PC-3 (cell line): Measurements from ENCODE around the gene TPCN2.

Source experiments
- EZH2phosphoT487 ChIP-seq: fragments of 300-600 bp; sonication (generic); IDR thresholded peaks from 2 replicates; pipeline ENCODE4 v1.6.1; 2018; ENCODE audit warnings: mild to moderate bottlenecking, antibody characterized with exemption, low read length, borderline replicate concordance
- TF ChIP-seq, protein P1 (sequence below): fragments of 300-600 bp; sonication (generic); conservative IDR thresholded peaks from 2 replicates; pipeline ENCODE4 v1.5.1; 2017; ENCODE audit warnings: antibody characterized with exemption, low read depth, mild to moderate bottlenecking, low read length

DNA sequence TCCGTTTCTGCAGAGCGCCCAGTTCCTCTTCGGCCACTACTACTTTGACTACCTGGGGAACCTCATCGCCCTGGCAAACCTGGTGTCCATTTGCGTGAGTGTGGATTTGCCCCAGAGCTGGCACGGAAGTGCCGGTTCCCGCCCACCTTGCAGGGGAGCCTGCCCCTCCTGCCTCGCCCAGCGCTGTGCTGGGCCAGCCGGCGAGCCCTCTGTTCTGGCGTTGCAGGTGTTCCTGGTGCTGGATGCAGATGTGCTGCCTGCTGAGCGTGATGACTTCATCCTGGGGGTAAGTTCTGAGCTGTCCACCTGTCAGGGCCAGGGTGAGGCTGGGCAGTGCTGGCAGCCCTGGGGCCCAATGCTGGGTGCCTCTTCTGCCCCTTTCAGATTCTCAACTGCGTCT is 29.8 kb downstream of the TPCN2 start:
- TF ChIP-seq, protein P1, sequence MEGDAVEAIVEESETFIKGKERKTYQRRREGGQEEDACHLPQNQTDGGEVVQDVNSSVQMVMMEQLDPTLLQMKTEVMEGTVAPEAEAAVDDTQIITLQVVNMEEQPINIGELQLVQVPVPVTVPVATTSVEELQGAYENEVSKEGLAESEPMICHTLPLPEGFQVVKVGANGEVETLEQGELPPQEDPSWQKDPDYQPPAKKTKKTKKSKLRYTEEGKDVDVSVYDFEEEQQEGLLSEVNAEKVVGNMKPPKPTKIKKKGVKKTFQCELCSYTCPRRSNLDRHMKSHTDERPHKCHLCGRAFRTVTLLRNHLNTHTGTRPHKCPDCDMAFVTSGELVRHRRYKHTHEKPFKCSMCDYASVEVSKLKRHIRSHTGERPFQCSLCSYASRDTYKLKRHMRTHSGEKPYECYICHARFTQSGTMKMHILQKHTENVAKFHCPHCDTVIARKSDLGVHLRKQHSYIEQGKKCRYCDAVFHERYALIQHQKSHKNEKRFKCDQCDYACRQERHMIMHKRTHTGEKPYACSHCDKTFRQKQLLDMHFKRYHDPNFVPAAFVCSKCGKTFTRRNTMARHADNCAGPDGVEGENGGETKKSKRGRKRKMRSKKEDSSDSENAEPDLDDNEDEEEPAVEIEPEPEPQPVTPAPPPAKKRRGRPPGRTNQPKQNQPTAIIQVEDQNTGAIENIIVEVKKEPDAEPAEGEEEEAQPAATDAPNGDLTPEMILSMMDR = no peak
- no peak for TF ChIP-seq EZH2phosphoT487
